Astrocyte (in vitro differentiated cells and primary cell): ENCODE data around the gene RGS11. TPM values are rescaled to one million over a fixed set of nuclear protein-coding genes. Genes with fewer than 3 reads are reported as not detected.
A peak's percentile ranks its signal among the peaks of the same experiment; 100 is the strongest.

Experiments used
- DNase-seq: peaks from one replicate; pipeline ENCODE4 v3.0.0-alpha.2; 2010; ENCODE audit warnings: low read depth
- FAIRE-seq: peaks from 2 replicates; lab custom pipeline; 2011; peaks lifted over from hg19 to GRCh38; lab: Jason Lieb, UNC
- H2AFZ ChIP-seq: 2 replicates; pipeline ENCODE4 v1.6.0; 2012; ENCODE audit warnings: low read depth, low read length, inconsistent platforms
- H3K27ac ChIP-seq: 2 replicates; pipeline ENCODE4 v1.5.1; 2011; ENCODE audit warnings: low read depth, low read length, inconsistent platforms
- H3K27me3 ChIP-seq: 2 replicates; pipeline ENCODE4 v1.6.0; 2011; ENCODE audit warnings: low read length, inconsistent platforms; ENCODE audit not compliant: insufficient read depth
- H3K36me3 ChIP-seq: 2 replicates; pipeline ENCODE4 v1.5.1; 2011; ENCODE audit warnings: low read length, inconsistent platforms; ENCODE audit not compliant: insufficient read depth
- H3K4me1 ChIP-seq: 2 replicates; pipeline ENCODE4 v1.5.1; 2011; ENCODE audit warnings: low read length, inconsistent platforms; ENCODE audit not compliant: insufficient read depth
- H3K4me2 ChIP-seq: 2 replicates; pipeline ENCODE4 v1.6.0; 2012; ENCODE audit warnings: low read length, inconsistent platforms
- H3K4me3 ChIP-seq: 2 replicates; pipeline ENCODE4 v1.5.1; 2011; ENCODE audit warnings: low read depth, mild to moderate bottlenecking, low read length, inconsistent platforms; ENCODE audit not compliant: insufficient read depth
- H3K79me2 ChIP-seq: 2 replicates; pipeline ENCODE4 v1.6.0; 2012; ENCODE audit warnings: mild to moderate bottlenecking, low read length, inconsistent platforms; ENCODE audit not compliant: insufficient read depth
- H3K9ac ChIP-seq: 2 replicates; pipeline ENCODE4 v1.6.0; 2012; ENCODE audit warnings: mild to moderate bottlenecking, low read length, inconsistent platforms
- H3K9me3 ChIP-seq: 2 replicates; pipeline ENCODE4 v1.5.1; 2012; ENCODE audit warnings: low read depth, mild to moderate bottlenecking, low read length, inconsistent platforms; ENCODE audit not compliant: insufficient read depth
- H4K20me1 ChIP-seq: 2 replicates; pipeline ENCODE4 v1.6.0; 2012; ENCODE audit warnings: low read length, inconsistent platforms; ENCODE audit not compliant: insufficient read depth
- H3K27ac Mint-ChIP-seq: one replicate; pipeline ENCODE4 v1.8.0; 2021; ENCODE audit warnings: mild to moderate bottlenecking, mixed read lengths; ENCODE audit not compliant: unreplicated experiment
- H3K27me3 Mint-ChIP-seq: one replicate; pipeline ENCODE4 v1.8.0; 2021; ENCODE audit warnings: low read depth, mixed read lengths; ENCODE audit not compliant: unreplicated experiment
- H3K36me3 Mint-ChIP-seq: one replicate; pipeline ENCODE4 v1.8.0; 2021; ENCODE audit warnings: low read depth, mixed read lengths; ENCODE audit not compliant: unreplicated experiment
- H3K4me1 Mint-ChIP-seq: one replicate; pipeline ENCODE4 v1.8.0; 2021; ENCODE audit warnings: low read depth, mixed read lengths; ENCODE audit not compliant: unreplicated experiment
- H3K4me3 Mint-ChIP-seq: one replicate; pipeline ENCODE4 v1.8.0; 2021; ENCODE audit warnings: mild to moderate bottlenecking, moderate library complexity, mixed read lengths; ENCODE audit not compliant: unreplicated experiment
- H3K9me3 Mint-ChIP-seq: one replicate; pipeline ENCODE4 v1.8.0; 2021; ENCODE audit warnings: mild to moderate bottlenecking, mixed read lengths; ENCODE audit not compliant: unreplicated experiment
- EZH2 ChIP-seq: IDR thresholded peaks from 2 replicates; pipeline ENCODE4 v1.6.1; 2012; ENCODE audit warnings: mild to moderate bottlenecking, low read length, inconsistent platforms; ENCODE audit not compliant: insufficient read depth
- total RNA-seq: library from RNA; stranded (reverse); gene quantifications from 2 replicates; pipeline ENCODE4 v1.2.1, GENCODE V29; 2021
- TF ChIP-seq, protein P1 (sequence below): IDR thresholded peaks from 2 replicates; pipeline ENCODE4 v1.5.1; 2011; ENCODE audit warnings: low read depth, mild to moderate bottlenecking, inconsistent platforms, low read length, moderate library complexity; ENCODE audit not compliant: insufficient read depth

The RGS11 gene
- total RNA-seq, 1 donor from 2014 or later: 2.7 TPM

GRCh38 chr16:255183-255582, 20.6 kb downstream of the RGS11 start:
- H3K4me2 ChIP-seq: no peak overlapping the region
- H3K36me3 Mint-ChIP-seq: peaks cover 21% of the 10 kb centered on the region
- no peaks in the 10 kb centered on the region for H3K9me3 Mint-ChIP-seq
- FAIRE-seq: no peak
- H3K4me3 ChIP-seq: no peak overlapping the region
- H3K27me3 Mint-ChIP-seq: no peaks in the 10 kb centered on the region
- no peak overlapping the region for H3K4me3 Mint-ChIP-seq
- H2AFZ ChIP-seq: no peak overlapping the region
- no peaks in the 10 kb centered on the region for H3K27me3 ChIP-seq
- H4K20me1 ChIP-seq: no peaks in the 10 kb centered on the region
- no peak for DNase-seq
- no peak overlapping the region for H3K27ac ChIP-seq
- peaks cover 2% of the 10 kb centered on the region for H3K36me3 ChIP-seq
- TF ChIP-seq, protein P1, sequence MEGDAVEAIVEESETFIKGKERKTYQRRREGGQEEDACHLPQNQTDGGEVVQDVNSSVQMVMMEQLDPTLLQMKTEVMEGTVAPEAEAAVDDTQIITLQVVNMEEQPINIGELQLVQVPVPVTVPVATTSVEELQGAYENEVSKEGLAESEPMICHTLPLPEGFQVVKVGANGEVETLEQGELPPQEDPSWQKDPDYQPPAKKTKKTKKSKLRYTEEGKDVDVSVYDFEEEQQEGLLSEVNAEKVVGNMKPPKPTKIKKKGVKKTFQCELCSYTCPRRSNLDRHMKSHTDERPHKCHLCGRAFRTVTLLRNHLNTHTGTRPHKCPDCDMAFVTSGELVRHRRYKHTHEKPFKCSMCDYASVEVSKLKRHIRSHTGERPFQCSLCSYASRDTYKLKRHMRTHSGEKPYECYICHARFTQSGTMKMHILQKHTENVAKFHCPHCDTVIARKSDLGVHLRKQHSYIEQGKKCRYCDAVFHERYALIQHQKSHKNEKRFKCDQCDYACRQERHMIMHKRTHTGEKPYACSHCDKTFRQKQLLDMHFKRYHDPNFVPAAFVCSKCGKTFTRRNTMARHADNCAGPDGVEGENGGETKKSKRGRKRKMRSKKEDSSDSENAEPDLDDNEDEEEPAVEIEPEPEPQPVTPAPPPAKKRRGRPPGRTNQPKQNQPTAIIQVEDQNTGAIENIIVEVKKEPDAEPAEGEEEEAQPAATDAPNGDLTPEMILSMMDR: no peak
- no peak for TF ChIP-seq EZH2
- peaks cover 2% of the 10 kb centered on the region for H3K4me1 ChIP-seq
- no peak overlapping the region for H3K9ac ChIP-seq
- H3K27ac Mint-ChIP-seq: no peak overlapping the region
- no peaks in the 10 kb centered on the region for H3K9me3 ChIP-seq
- no peaks in the 10 kb centered on the region for H3K79me2 ChIP-seq
- peaks cover 5% of the 10 kb centered on the region for H3K4me1 Mint-ChIP-seq

DNA sequence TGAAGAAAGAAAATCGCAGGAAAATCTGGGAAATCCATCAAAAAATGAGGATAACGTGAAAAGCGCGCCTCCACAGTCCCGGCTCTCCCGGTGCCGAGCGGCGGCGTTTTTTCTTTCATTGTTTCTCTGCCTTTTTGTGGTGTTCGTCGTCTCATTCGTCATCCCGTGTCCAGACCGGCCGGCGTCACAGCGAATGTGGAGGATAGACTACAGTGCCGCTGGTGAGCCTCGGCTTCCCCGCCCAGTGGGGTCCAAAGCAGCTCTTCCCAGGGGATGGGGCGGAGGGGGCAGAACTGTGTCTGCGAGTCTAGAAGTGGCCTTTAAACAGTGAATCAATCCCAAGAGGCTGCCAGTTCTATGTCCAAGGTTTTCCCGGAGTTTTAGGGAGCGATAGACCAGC, 21.3 kb downstream of the RGS11 start:
- H3K4me1 ChIP-seq: peaks cover 3% of the 10 kb centered on the region
- no peaks in the 10 kb centered on the region for H3K27me3 ChIP-seq
- TF ChIP-seq, protein P1: no peak
- no peak for TF ChIP-seq EZH2
- no peaks in the 10 kb centered on the region for H4K20me1 ChIP-seq
- no peaks in the 10 kb centered on the region for H3K9me3 ChIP-seq
- no peak overlapping the region for H3K9ac ChIP-seq
- Mint-ChIP-seq H3K9me3 (no peaks in the 10 kb centered on the region), H3K36me3 (peaks cover 15% of the 10 kb centered on the region), H3K27me3 (no peaks in the 10 kb centered on the region), H3K4me3 (no peak overlapping the region), H3K4me1 (peaks cover 9% of the 10 kb centered on the region), H3K27ac (no peak overlapping the region)
- FAIRE-seq (no peak), DNase-seq (no peak)
- H3K36me3 ChIP-seq: peaks cover 2% of the 10 kb centered on the region
- H3K79me2 ChIP-seq: no peaks in the 10 kb centered on the region
- no peak overlapping the region for H3K27ac ChIP-seq
- no peak overlapping the region for H3K4me2 ChIP-seq
- no peak overlapping the region for H3K4me3 ChIP-seq
- no peak overlapping the region for H2AFZ ChIP-seq

DNA sequence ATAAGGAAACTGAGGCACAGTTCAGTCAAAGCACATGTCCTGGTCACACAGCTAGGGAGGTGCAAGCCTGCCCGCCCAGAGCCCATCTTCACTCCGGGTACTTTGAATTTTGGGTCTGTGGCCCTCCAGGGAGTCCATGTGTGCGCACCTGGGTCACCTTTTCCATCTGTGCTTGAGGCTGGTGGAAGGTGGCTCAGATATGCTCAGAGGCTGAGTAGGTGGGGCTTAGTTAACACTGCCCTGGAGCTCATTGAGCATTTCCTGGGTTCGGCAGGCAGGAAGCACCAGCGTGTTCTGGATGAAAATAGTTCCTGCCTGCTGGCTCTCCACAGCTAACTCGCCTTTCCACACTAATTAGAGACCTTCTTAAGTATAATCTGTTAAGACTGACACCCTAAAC, 21.9 kb downstream of the RGS11 start:
- FAIRE-seq: no peak
- H3K27me3 Mint-ChIP-seq: no peaks in the 10 kb centered on the region
- H3K4me3 Mint-ChIP-seq: no peak overlapping the region

More for the DNA sequence above, 21.9 kb downstream of the RGS11 start:
- H4K20me1 ChIP-seq: no peaks in the 10 kb centered on the region
- H3K79me2 ChIP-seq: no peaks in the 10 kb centered on the region
- TF ChIP-seq, protein P1: no peak
- TF ChIP-seq EZH2: no peak
- H3K36me3 Mint-ChIP-seq: peaks cover 10% of the 10 kb centered on the region
- H3K27ac ChIP-seq: no peak overlapping the region
- no peak for DNase-seq
- H3K9ac ChIP-seq: no peak overlapping the region
- no peaks in the 10 kb centered on the region for H3K9me3 Mint-ChIP-seq
- H3K4me1 ChIP-seq: peaks cover 3% of the 10 kb centered on the region
- peaks cover 9% of the 10 kb centered on the region for H3K4me1 Mint-ChIP-seq
- no peak overlapping the region for H3K4me2 ChIP-seq
- H3K27me3 ChIP-seq: no peaks in the 10 kb centered on the region
- H2AFZ ChIP-seq: no peak overlapping the region
- H3K9me3 ChIP-seq: no peaks in the 10 kb centered on the region
- H3K4me3 ChIP-seq: no peak overlapping the region
- H3K27ac Mint-ChIP-seq: peak overlapping the region; percentile 34
- peaks cover 2% of the 10 kb centered on the region for H3K36me3 ChIP-seq
